ENCODE measurements around the gene MGAT4A. TPM values are rescaled to one million over a fixed set of nuclear protein-coding genes. Genes with fewer than 3 reads are reported as not detected.

The MGAT4A gene
- total and polyA plus RNA-seq, 4 donors = 16.1 to 43.7 (median 31.9) TPM

GRCh38 chr2:98569915-98570314 is 161.0 kb downstream of the MGAT4A start:
- Histone ChIP-seq H3K27me3 (ENCODE audit: control insufficient read depth in 3 of 3, insufficient read depth in 3 of 3, low read length in 2 of 3) (no peaks in the 10 kb centered on the region), H3K27ac (ENCODE audit: low read depth in 1 of 2, low read length in 1 of 2) (no peak overlapping the region), H3K4me1 (ENCODE audit: control insufficient read depth in 5 of 5, insufficient read depth in 5 of 5, low read length in 5 of 5) (no peaks in the 10 kb centered on the region), H3K4me3 (no peak overlapping the region), H3K36me3 (ENCODE audit: control insufficient read depth in 4 of 4, insufficient read depth in 4 of 4, low read length in 4 of 4) (peaks cover 3 to 79% (median 13%) of the 10 kb centered on the region in 4 donors), H3K9me3 (ENCODE audit: control insufficient read depth in 4 of 4, insufficient read depth in 3 of 4, low read length in 3 of 4) (no peaks in the 10 kb centered on the region), H3K9ac (ENCODE audit: insufficient read depth in 1 of 2, low read length in 2 of 2) (no peak overlapping the region)
- DNase-seq (no peak), ATAC-seq (ENCODE audit: insufficient read depth, low FRiP score) (no peak)
- TF ChIP-seq, protein P1, sequence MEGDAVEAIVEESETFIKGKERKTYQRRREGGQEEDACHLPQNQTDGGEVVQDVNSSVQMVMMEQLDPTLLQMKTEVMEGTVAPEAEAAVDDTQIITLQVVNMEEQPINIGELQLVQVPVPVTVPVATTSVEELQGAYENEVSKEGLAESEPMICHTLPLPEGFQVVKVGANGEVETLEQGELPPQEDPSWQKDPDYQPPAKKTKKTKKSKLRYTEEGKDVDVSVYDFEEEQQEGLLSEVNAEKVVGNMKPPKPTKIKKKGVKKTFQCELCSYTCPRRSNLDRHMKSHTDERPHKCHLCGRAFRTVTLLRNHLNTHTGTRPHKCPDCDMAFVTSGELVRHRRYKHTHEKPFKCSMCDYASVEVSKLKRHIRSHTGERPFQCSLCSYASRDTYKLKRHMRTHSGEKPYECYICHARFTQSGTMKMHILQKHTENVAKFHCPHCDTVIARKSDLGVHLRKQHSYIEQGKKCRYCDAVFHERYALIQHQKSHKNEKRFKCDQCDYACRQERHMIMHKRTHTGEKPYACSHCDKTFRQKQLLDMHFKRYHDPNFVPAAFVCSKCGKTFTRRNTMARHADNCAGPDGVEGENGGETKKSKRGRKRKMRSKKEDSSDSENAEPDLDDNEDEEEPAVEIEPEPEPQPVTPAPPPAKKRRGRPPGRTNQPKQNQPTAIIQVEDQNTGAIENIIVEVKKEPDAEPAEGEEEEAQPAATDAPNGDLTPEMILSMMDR (IDR thresholded peaks at IDR 0.05; ENCODE audit: control extremely low read depth, extremely low read depth) = no peak
- 95 to 96% methylated on average over 13 of the region's 13 CpGs for WGBS, 2 donors

DNA sequence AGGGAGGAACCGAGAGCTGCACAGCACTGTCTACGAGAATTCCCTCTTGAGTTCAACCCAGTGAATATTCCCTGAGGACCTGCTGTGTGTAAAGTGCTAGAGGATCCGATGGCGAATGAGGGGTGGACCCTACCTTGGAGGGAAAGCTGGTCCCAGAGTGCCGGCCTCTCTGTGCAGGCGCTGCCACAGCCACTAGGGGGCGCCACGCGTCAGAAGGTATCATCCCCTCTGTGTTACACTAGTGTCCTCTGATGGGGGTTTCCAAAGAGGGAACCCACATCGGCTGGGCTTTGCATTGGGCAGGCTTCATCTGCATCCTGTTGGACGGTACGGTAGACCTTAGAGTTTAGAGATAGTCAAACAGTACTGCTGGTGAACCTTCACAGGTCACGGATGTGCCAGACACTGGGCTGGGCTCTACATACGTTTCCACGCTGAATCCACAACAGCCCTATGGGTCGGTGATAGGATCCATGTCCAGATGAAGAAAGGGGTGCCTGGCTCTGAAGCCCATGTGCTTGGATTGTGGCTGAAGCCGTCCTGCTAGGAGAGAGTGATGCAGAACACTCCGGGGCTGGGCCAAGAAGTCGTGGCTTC is 161.6 kb downstream of the MGAT4A start:
- Histone ChIP-seq H3K4me1 (ENCODE audit: control insufficient read depth in 5 of 5, insufficient read depth in 5 of 5, low read length in 5 of 5) (no peaks in the 10 kb centered on the region), H3K4me3 (no peak overlapping the region), H3K36me3 (ENCODE audit: control insufficient read depth in 4 of 4, insufficient read depth in 4 of 4, low read length in 4 of 4) (peaks cover 3 to 83% (median 12%) of the 10 kb centered on the region in 4 donors), H3K9me3 (ENCODE audit: control insufficient read depth in 4 of 4, insufficient read depth in 3 of 4, low read length in 3 of 4) (no peaks in the 10 kb centered on the region), H3K9ac (ENCODE audit: insufficient read depth in 1 of 2, low read length in 2 of 2) (no peak overlapping the region), H3K27ac (ENCODE audit: low read depth in 1 of 2, low read length in 1 of 2) (no peak overlapping the region), H3K27me3 (ENCODE audit: control insufficient read depth in 3 of 3, insufficient read depth in 3 of 3, low read length in 2 of 3) (no peaks in the 10 kb centered on the region)
- no peak for DNase-seq
- no peak for ATAC-seq (ENCODE audit: insufficient read depth, low FRiP score)
- TF ChIP-seq, protein P1 (IDR thresholded peaks at IDR 0.05; ENCODE audit: control extremely low read depth, extremely low read depth) = peak; percentile 13
- 74% methylated on average over 19 of the region's 19 CpGs for WGBS, 2 donors

Other genes starting within 250 kb of the MGAT4A start
- 10 to 100 TPM; 27.7 to 49.5 TPM for gene COA5, start 122.6 kb downstream of the MGAT4A start, total RNA-seq
- 10 to 100 TPM; 20.2 to 60.7 TPM for gene COA5, start 122.6 kb downstream of the MGAT4A start, polyA plus RNA-seq
- gene UNC50, start 122.5 kb downstream of the MGAT4A start, total RNA-seq = 10 to 100 TPM; 36.4 to 38.2 TPM
- 10 to 100 TPM; 49.2 to 54.7 TPM for gene UNC50, start 122.5 kb downstream of the MGAT4A start, polyA plus RNA-seq
- 10 to 100 TPM; 11.5 to 28.3 TPM for gene CRACDL, start 205.1 kb upstream of the MGAT4A start, total RNA-seq
- 10 to 100 TPM in 1 of 2 donors, 1 to 10 TPM in 1; 8.9 to 15.0 TPM for gene CRACDL, start 205.1 kb upstream of the MGAT4A start, polyA plus RNA-seq